ENCODE data around the gene GNB3.

DNA sequence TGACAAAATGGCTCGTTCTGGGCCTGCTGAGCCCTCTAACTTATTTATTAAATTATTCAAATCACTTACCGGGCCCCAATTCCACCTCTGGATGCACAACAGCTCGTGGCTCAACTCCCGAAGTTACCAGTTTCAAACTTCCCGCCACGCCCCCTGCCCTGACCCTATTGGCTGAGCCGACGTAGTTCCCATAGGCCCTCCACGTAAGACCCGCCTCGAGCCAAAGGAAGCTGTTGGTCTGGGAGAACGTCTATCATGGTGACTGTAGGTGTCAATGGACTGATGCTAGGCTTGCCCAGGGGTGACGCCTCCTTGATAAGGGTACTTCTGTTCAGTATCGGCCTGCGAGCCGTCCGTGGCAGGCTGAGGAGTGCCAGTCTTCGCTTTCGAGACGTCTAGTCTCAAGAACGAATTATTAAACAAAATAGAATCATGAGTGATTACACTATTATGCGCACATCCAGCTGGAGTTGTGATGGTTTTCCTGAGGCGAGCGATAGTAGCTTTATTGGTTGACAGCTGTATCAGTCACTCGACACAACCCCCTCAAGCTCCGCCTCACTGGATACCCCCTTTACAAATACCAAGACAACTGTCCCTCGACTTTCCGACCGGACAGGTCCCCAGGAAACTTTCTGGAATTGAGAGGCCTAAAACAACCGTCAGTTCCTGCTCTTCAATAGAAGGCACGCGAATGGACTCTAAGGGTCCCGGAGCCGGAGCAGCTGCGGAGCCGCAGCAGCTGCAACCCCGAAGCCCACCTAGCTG is 10.6 kb downstream of the GNB3 start, which contains the start of gene CDCA3:
- peak; percentile 3 for TF ChIP-seq CTCF (IDR thresholded peaks at IDR 0.05; ENCODE audit: low read depth, low read length, missing input control)
- TF ChIP-seq TAF1 (conservative IDR thresholded peaks at IDR 0.05), result peak; percentile 88
- no peak for TF ChIP-seq YY1 (IDR thresholded peaks at IDR 0.05)
- TF ChIP-seq EGR1 (IDR thresholded peaks at IDR 0.05; ENCODE audit: low read depth in 2 of 2), result no peak
- TF ChIP-seq FOXA1 (IDR thresholded peaks at IDR 0.05), result no peak
- TF ChIP-seq SP1 (IDR thresholded peaks at IDR 0.05), result peak; percentile 99
- TF ChIP-seq, protein P1, sequence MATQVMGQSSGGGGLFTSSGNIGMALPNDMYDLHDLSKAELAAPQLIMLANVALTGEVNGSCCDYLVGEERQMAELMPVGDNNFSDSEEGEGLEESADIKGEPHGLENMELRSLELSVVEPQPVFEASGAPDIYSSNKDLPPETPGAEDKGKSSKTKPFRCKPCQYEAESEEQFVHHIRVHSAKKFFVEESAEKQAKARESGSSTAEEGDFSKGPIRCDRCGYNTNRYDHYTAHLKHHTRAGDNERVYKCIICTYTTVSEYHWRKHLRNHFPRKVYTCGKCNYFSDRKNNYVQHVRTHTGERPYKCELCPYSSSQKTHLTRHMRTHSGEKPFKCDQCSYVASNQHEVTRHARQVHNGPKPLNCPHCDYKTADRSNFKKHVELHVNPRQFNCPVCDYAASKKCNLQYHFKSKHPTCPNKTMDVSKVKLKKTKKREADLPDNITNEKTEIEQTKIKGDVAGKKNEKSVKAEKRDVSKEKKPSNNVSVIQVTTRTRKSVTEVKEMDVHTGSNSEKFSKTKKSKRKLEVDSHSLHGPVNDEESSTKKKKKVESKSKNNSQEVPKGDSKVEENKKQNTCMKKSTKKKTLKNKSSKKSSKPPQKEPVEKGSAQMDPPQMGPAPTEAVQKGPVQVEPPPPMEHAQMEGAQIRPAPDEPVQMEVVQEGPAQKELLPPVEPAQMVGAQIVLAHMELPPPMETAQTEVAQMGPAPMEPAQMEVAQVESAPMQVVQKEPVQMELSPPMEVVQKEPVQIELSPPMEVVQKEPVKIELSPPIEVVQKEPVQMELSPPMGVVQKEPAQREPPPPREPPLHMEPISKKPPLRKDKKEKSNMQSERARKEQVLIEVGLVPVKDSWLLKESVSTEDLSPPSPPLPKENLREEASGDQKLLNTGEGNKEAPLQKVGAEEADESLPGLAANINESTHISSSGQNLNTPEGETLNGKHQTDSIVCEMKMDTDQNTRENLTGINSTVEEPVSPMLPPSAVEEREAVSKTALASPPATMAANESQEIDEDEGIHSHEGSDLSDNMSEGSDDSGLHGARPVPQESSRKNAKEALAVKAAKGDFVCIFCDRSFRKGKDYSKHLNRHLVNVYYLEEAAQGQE (IDR thresholded peaks at IDR 0.05), result no peak
- TF ChIP-seq FOXA2 (IDR thresholded peaks at IDR 0.05), result no peak
- TF ChIP-seq, protein P2, sequence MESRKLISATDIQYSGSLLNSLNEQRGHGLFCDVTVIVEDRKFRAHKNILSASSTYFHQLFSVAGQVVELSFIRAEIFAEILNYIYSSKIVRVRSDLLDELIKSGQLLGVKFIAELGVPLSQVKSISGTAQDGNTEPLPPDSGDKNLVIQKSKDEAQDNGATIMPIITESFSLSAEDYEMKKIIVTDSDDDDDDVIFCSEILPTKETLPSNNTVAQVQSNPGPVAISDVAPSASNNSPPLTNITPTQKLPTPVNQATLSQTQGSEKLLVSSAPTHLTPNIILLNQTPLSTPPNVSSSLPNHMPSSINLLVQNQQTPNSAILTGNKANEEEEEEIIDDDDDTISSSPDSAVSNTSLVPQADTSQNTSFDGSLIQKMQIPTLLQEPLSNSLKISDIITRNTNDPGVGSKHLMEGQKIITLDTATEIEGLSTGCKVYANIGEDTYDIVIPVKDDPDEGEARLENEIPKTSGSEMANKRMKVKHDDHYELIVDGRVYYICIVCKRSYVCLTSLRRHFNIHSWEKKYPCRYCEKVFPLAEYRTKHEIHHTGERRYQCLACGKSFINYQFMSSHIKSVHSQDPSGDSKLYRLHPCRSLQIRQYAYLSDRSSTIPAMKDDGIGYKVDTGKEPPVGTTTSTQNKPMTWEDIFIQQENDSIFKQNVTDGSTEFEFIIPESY (IDR thresholded peaks at IDR 0.05), result no peak
- TF ChIP-seq HNF4G (IDR thresholded peaks at IDR 0.05), result no peak
- TF ChIP-seq, protein P3, sequence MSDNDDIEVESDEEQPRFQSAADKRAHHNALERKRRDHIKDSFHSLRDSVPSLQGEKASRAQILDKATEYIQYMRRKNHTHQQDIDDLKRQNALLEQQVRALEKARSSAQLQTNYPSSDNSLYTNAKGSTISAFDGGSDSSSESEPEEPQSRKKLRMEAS (IDR thresholded peaks at IDR 0.05), result no peak
- no peak for TF ChIP-seq RAD21 (IDR thresholded peaks at IDR 0.05)
